ENCODE data around the gene C6orf118. TPM values are rescaled to one million over a fixed set of nuclear protein-coding genes. Genes with fewer than 3 reads are reported as not detected.

C6orf118 gene
- total and polyA plus RNA-seq, 5 donors: not detected

- no peak for DNase-seq
- intact Hi-C loops (cut with DNase I): no loop called here
- 67% methylated on average over 12 of the region's 12 CpGs for WGBS
- Histone ChIP-seq H3K4me3 (ENCODE audit: low read length) (no peak overlapping the region), H3K27ac (ENCODE audit: low read length) (no peak overlapping the region), H3K4me1 (ENCODE audit: control insufficient read depth, insufficient read depth, low read length) (no peaks in the 10 kb centered on the region), H3K9me3 (ENCODE audit: control insufficient read depth, low read length) (no peaks in the 10 kb centered on the region), H3K27me3 (ENCODE audit: control insufficient read depth, insufficient read depth) (no peaks in the 10 kb centered on the region)
- no peak for ATAC-seq
Observed at GRCh38 chr6:165244524-165245247, 64.7 kb downstream of the C6orf118 start.

GRCh38 chr6:165243801-165244200 is 65.6 kb downstream of the C6orf118 start:
- 79% methylated on average over 5 of the region's 5 CpGs for WGBS
- no peak overlapping the region for H3K27ac ChIP-seq (ENCODE audit: low read length)
- intact Hi-C loops (cut with DNase I): no loop called here
- no peaks in the 10 kb centered on the region for H3K9me3 ChIP-seq (ENCODE audit: control insufficient read depth, low read length)
- ATAC-seq (no peak), DNase-seq (no peak)
- H3K4me3 ChIP-seq (ENCODE audit: low read length): no peak overlapping the region
- no peaks in the 10 kb centered on the region for H3K27me3 ChIP-seq (ENCODE audit: control insufficient read depth, insufficient read depth)
- H3K4me1 ChIP-seq (ENCODE audit: control insufficient read depth, insufficient read depth, low read length): no peaks in the 10 kb centered on the region

GRCh38 chr6:165236326-165236725 is 73.1 kb downstream of the C6orf118 start:
- ATAC-seq (no peak), DNase-seq (no peak)
- no peak overlapping the region for H3K4me3 ChIP-seq (ENCODE audit: low read length)
- intact Hi-C loops (cut with DNase I): no loop called here
- H3K9me3 ChIP-seq (ENCODE audit: control insufficient read depth, low read length): no peaks in the 10 kb centered on the region
- H3K27me3 ChIP-seq (ENCODE audit: control insufficient read depth, insufficient read depth): no peaks in the 10 kb centered on the region
- 81% methylated on average over 1 of the region's 1 CpG for WGBS
- no peak overlapping the region for H3K27ac ChIP-seq (ENCODE audit: low read length)
- H3K4me1 ChIP-seq (ENCODE audit: control insufficient read depth, insufficient read depth, low read length): no peaks in the 10 kb centered on the region

DNA sequence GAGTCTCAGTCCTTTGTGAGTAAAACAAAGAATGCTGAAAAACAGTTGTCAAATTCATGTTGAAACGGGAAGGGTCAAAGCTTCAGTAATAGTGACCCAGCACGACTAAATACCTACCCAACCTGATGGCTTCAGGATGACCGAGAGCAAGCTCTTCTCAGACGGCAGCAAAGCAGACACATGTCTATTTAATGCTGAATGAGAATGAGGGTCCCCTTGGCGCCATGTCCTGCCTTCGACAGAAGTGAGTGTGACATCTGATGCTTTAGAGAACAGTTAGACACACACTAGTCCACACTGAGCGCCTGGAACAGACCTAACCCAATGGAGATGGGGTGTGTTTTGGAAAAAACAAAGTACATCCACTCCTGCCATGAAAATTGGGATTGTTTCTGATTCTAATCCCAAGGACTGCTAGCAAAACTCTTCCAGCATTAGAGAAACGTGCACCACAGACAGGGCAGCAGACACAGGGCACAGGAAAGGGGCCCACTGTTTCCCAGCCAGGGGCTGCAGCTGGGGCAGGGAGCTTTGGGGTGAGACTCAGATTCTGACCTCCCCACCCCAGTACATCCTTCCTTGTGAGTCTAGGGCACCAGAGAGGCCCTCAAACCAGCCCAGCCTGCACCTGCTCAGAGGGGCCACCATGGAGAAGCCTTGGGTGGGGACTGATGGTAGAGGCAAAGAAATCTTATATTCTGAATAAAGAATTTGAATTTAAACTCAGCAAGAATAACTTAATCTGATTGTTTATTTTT is 76.5 kb downstream of the C6orf118 start:
- ATAC-seq (no peak), DNase-seq (no peak)
- no peak overlapping the region for H3K27ac ChIP-seq (ENCODE audit: low read length)
- no peak overlapping the region for H3K4me3 ChIP-seq (ENCODE audit: low read length)
- intact Hi-C loops (cut with DNase I): no loop called here
- H3K27me3 ChIP-seq (ENCODE audit: control insufficient read depth, insufficient read depth): no peaks in the 10 kb centered on the region
- no peaks in the 10 kb centered on the region for H3K4me1 ChIP-seq (ENCODE audit: control insufficient read depth, insufficient read depth, low read length)
- no peaks in the 10 kb centered on the region for H3K9me3 ChIP-seq (ENCODE audit: control insufficient read depth, low read length)
- WGBS: 64% methylated on average over 8 of the region's 8 CpGs

- WGBS: 52% methylated on average over 17 of the region's 17 CpGs
- Histone ChIP-seq H3K27me3 (ENCODE audit: control insufficient read depth, insufficient read depth) (no peaks in the 10 kb centered on the region), H3K4me3 (ENCODE audit: low read length) (no peak overlapping the region), H3K4me1 (ENCODE audit: control insufficient read depth, insufficient read depth, low read length) (no peaks in the 10 kb centered on the region), H3K9me3 (ENCODE audit: control insufficient read depth, low read length) (no peaks in the 10 kb centered on the region), H3K27ac (ENCODE audit: low read length) (no peak overlapping the region)
- intact Hi-C loops (cut with DNase I): no loop called here
- peak; percentile 63 to 64 for ATAC-seq
- no peak for DNase-seq
Observed at GRCh38 chr6:165231581-165232561, 77.5 kb downstream of the C6orf118 start.

GRCh38 chr6:165231177-165231576 is 78.2 kb downstream of the C6orf118 start:
- no peak overlapping the region for H3K4me3 ChIP-seq (ENCODE audit: low read length)

More at GRCh38 chr6:165231177-165231576, 78.2 kb downstream of the C6orf118 start:
- intact Hi-C loops (cut with DNase I): no loop called here
- Histone ChIP-seq H3K4me1 (ENCODE audit: control insufficient read depth, insufficient read depth, low read length) (no peaks in the 10 kb centered on the region), H3K27ac (ENCODE audit: low read length) (no peak overlapping the region), H3K27me3 (ENCODE audit: control insufficient read depth, insufficient read depth) (no peaks in the 10 kb centered on the region), H3K9me3 (ENCODE audit: control insufficient read depth, low read length) (no peaks in the 10 kb centered on the region)
- no peak for DNase-seq
- 72% methylated on average over 3 of the region's 3 CpGs for WGBS
- ATAC-seq: no peak

All from right cardiac atrium (tissue), 5 donors.